HG03175 (cell line): Measurements from ENCODE around the gene TSPAN14.

ENCODE experiments used
- ATAC-seq: cut with Tn5 transposase; IDR thresholded peaks from one replicate; pipeline ENCODE4 v1.9.1; 2021; ENCODE audit warnings: mild to moderate bottlenecking, moderate library complexity; ENCODE audit not compliant: unreplicated experiment

TSPAN14 gene

DNA sequence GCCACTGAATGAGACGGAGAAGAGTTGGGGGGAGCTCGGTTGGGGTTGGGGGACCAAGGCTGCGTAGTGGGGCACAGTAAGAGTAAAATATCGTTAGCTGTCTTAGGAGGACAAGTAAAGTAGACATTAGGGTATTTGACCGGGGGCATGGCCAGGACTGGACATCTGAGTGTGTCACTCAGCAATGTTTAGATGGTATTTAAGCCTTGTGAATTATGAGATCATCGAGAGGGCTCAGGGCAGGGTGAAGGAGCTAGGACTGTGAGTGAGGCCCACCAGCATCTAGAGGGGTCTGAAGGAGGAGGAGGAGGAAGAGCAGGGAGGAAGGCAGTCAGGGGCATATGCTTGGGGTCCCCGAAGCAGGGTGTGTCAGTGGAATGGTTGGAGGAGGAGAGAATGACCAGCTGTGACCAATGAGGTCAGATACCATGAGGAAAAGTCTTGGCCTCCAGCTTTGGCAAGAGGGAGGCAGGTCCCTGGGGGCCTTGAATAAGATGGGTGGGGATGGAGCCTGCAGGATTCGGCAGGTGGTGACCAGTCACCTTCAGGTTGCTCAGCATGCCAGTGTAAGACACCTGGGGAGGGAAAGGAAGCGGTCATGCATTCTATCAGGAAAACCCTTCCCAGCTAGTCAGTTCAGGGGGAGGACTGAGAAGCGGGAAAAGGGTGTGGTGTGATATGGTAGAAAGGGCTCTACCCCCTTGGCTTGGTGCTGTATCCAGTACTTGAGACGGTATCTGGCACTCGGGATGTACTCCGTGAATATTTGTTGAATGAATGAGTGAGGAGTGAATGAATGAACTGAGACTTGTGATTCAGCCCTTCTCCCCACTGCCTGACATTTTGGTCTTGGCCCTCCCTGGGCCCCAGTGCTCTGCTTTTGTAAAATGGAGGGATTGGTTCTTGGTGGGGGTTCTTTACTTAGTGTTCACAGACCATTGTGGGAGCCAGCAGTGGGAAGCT, 48.8 kb downstream of the TSPAN14 start:
- ATAC-seq = no peak

DNA sequence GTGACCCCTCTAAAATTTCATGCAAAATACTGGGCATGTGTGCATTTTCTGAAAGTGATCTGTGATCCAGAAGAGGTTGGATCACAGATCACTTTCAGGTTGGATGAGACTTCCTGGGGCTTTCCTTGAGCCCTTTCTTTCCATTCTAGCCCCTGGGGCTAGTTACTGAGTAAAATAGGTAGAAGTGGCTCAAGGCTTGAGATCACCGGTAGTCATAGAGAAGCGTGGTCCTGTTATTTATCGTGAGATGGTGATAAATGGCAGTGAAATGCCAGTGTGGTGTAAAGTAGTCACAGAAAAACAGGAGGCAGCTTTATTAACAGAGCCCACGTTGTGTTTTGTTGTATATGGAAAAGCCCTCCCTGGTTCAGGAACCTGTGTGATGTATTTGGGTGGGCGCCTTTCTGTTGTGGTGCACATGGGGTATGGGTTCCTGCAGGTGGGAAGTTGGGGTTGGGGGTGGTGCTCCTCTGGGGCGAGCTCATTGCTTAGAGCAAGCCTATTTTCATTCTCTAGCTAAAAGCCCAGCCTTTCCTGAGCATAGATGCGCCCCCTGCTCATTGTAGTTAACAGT, 49.6 kb downstream of the TSPAN14 start:
- ATAC-seq = no peak

DNA sequence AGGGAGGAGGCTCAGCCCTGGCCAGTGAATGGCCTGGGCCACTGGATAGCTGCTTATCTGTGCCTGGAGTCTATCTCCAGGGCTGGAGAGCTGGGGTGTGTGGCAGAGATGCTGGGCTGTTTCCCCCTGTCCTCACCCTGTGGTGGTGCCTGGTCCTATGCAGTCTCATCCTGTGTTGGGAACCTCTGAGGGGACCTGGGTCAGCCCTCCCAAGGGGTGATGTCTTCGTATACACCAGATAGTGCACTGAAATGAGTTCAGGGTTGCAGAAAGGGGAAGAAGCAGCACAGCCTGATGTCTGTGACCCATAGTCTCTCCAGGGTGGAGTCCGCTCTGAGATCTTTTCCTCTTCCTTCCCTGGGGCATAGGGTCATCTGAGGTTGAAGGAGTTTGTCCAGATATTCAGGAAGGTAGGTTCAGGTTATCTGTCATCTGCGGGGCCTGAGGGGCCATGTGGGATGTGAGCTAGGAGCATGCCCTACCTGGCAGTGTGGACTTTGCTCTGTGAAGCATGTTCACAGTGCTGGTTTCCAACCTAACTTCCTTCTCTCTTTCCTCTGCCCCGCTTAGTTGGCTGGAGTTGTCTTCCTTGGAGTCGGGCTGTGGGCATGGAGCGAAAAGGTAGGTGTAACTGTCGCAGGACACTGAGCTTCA, 50.2 kb downstream of the TSPAN14 start:
- no peak for ATAC-seq

DNA sequence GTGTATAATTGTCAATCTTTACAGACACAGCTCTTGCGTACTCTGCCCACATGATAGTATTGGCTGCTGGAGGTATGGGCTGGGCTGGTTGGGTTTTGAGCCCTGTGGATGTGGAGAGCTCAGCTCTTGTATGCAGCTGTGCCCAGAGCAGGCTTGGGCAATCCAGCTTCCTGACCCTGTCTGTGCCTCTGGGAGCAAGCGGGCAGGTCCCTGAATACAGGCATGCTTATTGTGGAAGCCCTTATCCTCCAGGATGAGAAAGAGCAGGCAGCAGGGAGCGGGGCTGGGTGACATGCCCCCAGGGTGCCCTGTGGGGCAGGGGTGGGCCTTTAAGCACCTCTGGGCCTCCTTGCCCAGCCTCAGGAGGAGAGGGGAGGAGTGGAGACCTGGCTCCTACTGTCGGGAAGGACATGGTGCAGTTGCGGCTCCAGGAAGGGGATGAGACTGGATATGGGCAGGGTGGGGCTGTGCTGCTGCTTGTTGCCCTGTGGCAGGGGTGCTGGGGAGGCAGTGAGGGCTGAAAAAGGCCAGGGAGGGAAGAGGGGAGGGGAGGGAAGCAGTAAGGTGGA, 50.9 kb downstream of the TSPAN14 start:
- no peak for ATAC-seq

DNA sequence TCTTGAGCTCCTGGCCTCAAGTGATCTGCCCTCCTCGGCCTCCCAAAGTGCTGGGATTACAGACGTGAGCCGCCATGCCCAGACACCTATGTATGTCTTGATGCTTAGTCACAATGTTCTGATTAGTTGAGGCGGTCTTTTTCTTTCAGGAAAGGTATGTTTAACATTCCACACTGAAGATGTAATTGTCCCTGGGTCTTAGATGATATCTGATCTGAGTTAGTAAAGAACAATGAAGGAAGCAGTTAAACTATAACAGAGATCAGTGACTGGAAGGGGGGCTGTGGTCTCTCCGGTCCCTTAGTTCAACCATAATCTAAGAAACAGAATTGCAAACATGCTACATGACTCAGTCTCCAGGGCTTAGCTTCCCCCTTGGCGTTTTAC, 52.1 kb downstream of the TSPAN14 start:
- no peak for ATAC-seq

DNA sequence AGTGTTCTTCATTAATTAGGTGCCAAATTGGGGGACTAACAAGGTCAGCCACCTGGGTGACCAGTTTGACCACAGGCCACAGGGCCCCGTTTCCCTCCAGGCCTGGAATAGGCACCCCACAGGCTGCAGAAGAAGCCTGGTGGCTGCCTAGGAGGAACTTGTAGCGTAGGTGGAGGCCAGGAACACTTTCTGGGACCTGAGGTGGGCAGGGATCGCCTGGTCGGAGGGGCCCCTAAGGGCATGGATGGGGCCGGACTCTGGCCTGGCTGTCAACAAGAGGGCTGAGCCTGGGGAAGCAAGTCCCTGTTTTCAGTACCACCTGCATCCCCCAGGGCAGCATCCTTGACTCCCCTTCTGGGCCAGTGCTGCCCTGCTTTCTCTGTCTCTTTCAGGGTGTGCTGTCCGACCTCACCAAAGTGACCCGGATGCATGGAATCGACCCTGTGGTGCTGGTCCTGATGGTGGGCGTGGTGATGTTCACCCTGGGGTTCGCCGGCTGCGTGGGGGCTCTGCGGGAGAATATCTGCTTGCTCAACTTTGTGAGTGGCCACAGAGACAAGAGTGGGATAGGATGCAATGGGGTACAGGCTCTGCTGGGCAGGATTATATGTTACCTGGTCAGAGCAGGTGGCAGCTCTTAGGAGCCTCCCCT, 52.9 kb downstream of the TSPAN14 start:
- no peak for ATAC-seq

DNA sequence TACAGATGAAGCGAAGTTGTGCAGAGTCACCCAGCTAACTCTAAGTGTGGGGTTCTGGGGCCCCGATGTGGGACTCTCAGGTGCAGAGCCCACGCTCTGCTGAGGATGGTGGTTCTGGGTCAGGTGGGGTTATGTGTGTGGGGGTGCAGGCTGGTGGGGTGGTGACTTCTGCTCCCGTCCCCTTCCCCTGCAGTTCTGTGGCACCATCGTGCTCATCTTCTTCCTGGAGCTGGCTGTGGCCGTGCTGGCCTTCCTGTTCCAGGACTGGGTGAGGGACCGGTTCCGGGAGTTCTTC, 54.9 kb downstream of the TSPAN14 start:
- no peak for ATAC-seq

DNA sequence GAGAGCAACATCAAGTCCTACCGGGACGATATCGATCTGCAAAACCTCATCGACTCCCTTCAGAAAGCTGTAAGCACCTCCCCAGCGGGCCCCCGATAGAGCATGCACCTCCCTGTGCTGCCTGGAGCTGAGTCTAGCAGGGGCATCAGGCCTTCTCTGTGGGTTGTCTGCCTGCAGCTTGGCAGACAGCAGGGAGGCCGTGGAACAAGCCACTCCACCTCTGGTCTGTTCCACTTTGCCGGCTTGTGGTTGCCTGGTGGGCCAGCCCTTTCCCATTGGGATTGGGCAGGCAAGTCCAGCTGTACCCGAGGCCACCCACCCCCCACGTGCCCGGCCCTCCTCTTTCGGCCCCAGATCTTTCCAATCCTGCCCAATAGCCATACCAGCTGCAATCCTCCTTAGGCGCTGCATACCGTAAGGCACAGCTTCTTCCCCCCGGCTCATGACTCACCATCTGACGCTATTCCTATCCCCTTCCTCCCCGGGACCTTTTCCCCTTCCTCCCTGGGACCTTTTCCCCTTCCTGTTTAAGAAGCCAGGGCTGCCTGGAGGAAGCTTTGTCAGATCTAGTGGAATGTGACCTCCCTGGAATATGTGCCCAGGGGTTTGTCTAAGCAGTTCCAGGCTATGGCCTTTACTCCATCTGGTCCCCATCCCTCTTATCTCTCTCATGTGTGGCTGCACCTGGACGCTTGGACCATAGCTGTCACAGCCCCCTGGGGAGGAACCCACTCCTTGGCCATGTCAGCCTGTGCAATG, 55.5 kb downstream of the TSPAN14 start:
- no peak for ATAC-seq

DNA sequence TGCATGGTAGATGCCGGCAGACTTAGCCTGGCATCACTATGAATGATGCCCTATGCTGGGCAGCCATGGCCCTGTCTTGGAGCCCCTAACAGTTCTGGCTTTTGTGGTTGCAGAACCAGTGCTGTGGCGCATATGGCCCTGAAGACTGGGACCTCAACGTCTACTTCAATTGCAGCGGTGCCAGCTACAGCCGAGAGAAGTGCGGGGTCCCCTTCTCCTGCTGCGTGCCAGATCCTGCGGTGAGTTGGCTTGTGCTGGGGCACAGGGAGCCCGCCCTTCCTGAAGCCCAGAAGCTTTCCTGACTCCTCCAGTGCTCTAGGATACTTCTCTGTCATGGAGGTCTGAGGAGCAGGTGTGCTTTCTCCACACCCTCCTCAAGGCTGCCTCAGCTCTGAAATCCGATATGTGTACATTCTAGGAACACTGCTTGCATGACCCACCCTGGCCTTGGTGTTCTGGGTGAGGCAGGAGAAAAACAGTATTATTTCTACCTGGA, 58.0 kb downstream of the TSPAN14 start:
- no peak for ATAC-seq

DNA sequence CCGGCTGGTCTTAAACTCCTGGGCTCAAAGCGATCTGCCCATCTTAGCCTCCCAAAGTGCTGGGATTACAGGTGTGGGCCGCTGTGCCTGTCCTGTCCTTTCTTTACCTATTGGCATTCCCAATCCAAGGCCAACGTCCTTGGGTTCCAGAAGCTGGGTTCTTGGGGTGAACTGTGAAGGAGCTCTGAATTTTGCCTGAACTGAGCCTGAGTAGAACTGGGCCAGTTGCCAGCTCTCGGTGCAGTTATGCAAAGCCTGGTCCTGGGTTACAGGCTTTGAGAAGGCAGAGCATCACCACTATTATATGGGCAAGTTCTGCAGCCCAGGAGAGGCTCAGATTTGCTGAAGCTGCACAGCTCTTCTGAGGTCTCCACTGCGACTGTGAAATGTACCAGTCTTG, 59.0 kb downstream of the TSPAN14 start:
- no peak for ATAC-seq

DNA sequence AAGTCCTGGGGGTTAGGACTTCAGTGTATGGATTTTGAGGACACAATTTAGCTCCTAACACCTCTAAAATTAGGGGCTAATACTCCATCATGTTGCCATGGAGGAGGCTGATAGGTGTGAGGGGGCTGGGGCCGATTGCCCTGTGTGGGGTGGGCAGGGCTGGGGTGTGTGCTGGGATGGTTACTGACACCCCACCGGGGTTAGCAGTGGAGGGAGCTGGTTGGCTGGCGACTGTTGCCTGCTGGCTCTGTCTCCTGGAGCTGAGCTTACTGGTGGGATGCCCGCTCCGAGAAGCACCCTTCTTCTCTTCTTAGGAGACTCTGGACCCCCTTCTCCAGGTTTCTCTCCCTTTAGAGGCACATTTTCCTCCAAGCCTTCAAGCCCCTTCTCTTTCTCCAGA, 61.4 kb downstream of the TSPAN14 start:
- ATAC-seq = no peak

DNA sequence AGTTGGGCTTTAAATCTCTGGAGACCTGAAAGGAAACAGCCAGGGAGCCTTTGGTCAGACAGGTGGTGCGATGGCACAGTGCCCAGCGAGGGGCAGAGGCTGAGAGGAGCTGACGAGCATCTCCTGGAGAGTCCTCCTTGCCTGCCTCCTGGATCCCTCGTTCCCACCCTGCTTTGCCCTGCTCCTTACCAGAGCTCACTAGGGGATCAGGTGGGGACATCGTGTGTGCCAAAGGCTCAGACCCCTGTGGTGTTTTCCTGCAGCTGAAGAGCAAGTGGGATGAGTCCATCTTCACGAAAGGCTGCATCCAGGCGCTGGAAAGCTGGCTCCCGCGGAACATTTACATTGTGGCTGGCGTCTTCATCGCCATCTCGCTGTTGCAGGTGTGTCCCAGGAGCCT, 61.8 kb downstream of the TSPAN14 start:
- ATAC-seq = no peak

DNA sequence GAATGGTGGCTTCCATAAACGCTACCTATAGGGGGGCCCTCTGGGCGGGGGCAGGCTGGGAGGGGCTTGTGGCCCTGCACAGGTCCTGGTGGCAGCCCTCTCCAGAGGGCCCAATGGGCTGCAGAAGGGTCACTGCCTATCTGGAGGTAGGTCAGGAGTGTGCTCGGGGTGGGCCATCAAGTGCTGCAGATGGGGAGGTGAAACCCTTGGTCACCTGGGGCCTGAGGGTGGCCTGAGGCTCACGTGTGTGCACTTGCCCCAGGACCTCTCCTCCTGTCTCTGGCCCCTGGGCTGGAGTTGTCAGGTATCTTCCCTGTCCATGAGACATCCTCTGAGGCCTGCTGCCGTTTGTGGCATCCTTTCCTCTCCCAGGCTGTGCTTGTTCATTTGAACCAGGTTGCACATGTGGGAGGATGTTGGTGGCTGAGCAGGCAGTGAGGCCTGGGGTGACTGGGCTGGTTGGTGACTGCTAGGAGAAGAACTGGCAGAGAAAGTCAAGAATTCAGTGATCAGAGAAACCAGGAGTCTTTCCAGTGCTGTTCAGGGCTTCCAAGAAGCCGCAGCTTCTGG, 62.5 kb downstream of the TSPAN14 start:
- ATAC-seq = no peak

DNA sequence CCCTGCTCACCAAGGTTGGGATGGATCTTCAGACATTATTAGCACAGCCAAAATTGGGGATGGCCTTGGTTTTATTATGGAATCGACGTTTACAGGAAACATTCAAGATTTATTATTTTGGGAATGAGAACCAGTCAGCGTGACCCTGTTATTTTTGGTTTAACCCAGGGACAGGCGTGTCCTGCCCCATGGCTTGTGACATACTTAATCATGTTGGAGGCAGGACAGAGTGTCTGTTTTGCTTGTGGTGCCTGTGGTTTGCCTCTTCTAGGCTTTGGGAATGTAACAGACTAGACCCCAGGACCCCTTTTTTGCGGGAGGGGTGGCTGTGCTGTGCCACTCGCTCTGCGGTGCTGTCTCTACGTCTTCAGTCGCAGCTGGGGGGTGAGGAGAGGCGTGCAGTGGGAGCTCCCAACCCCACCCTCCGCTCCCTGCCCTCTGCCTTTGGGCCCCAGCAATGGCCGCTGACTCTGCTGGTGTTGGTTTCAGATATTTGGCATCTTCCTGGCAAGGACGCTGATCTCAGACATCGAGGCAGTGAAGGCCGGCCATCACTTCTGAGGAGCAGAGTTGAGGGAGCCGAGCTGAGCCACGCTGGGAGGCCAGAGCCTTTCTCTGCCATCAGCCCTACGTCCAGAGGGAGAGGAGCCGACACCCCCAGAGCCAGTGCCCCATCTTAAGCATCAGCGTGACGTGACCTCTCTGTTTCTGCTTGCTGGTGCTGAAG, 63.5 kb downstream of the TSPAN14 start:
- ATAC-seq = no peak

DNA sequence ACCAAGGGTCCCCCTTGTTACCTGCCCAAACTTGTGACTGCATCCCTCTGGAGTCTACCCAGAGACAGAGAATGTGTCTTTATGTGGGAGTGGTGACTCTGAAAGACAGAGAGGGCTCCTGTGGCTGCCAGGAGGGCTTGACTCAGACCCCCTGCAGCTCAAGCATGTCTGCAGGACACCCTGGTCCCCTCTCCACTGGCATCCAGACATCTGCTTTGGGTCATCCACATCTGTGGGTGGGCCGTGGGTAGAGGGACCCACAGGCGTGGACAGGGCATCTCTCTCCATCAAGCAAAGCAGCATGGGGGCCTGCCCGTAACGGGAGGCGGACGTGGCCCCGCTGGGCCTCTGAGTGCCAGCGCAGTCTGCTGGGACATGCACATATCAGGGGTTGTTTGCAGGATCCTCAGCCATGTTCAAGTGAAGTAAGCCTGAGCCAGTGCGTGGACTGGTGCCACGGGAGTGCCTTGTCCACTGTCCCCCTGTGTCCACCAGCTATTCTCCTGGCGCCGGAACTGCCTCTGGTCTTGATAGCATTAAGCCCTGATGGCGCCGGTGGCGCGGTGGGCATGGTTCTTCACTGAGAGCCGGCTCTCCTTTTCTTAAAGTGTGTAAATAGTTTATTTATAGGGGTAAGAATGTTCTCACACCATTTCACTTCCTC, 64.2 kb downstream of the TSPAN14 start:
- peak; percentile 56 for ATAC-seq

DNA sequence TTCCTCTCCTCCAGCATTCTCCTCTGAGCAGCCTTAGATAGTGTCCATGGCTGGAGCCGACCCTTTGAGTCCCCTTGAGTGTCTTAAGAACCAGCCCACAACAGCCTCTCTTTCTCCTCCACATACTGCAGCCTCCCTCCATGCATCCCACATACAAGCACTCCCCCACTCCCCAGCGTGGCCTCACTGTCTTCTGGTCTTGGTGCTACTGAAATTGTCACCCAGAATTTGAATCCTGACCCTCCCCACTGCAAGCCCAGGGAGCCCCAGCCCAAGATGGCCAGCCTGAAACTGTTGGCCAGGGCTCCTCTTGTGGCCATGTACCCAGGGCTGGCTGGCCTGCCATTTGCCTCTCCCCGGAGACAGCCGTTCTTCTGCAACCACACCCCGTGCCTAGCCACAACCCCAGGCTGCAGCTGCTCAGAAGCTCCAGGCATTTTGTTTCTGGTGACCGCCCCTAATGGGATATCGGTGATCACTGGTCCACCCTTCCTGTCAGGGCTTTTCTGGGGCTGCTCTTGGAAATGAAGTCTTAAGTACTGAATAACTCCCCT, 64.8 kb downstream of the TSPAN14 start:
- ATAC-seq = peak; percentile 43

DNA sequence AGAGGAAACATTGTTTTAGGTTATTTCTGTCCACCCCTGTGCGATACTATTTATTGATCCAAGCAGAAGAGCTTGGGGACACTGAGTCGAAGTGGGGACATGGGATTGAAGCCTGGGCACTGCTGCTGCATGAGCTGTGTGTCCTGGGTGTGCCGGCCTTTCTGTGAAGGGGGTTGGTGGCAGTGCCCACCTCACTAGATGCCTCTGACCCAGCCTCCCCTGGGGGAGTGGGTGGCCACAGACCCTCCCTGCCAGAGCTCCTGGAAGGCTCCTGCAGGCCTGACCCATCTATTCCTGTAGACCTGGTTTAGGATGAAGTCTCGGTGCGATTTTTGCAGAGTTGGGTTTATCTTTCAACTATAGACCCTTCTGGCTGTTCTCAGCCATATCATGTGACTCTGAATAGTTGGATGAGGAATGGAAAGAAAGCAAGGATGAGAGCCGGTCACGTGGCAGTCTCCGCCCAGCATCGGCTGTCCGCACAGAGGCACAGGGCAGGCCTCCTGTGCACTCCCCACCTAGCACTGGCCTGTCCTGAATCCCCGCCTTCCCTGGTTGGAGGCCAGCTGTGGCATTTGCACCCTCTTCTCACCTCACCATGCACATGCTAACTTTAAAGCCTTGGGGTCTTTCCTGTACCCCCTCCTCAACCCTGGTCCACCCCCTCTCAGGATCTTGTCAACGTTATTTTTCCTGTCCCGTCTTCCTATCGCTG, 66.0 kb downstream of the TSPAN14 start:
- ATAC-seq = no peak
